Measurements from ENCODE around the gene IRF4.
A peak's percentile ranks its signal among the peaks of the same experiment; 100 is the strongest.

The IRF4 gene

GRCh38 chr6:443621-444159 lies 52.1 kb downstream of the IRF4 start:
- no peak for TF ChIP-seq CTCF (IDR thresholded peaks at IDR 0.05; ENCODE audit: low read depth, low read length)
- no peak overlapping the region for H3K27ac ChIP-seq
- DNase-seq = no peak
- peaks cover 5% of the 10 kb centered on the region for H3K9me3 ChIP-seq (ENCODE audit: severe bottlenecking)
- no peaks in the 10 kb centered on the region for H3K27me3 ChIP-seq (ENCODE audit: insufficient read depth, low read depth, severe bottlenecking)
- no peaks in the 10 kb centered on the region for H3K36me3 ChIP-seq
- no peak overlapping the region for H3K4me3 ChIP-seq (ENCODE audit: low read depth, low read length)

- peaks cover 16% of the 10 kb centered on the region for H3K9me3 ChIP-seq (ENCODE audit: severe bottlenecking)
- no peak overlapping the region for H3K4me3 ChIP-seq (ENCODE audit: low read depth, low read length)
- no peak for TF ChIP-seq CTCF (IDR thresholded peaks at IDR 0.05; ENCODE audit: low read depth, low read length)
- DNase-seq = no peak
- no peak overlapping the region for H3K27ac ChIP-seq
- H3K36me3 ChIP-seq = no peaks in the 10 kb centered on the region
- no peaks in the 10 kb centered on the region for H3K27me3 ChIP-seq (ENCODE audit: insufficient read depth, low read depth, severe bottlenecking)
Observed at GRCh38 chr6:444653-445275, 53.2 kb downstream of the IRF4 start.

DNA sequence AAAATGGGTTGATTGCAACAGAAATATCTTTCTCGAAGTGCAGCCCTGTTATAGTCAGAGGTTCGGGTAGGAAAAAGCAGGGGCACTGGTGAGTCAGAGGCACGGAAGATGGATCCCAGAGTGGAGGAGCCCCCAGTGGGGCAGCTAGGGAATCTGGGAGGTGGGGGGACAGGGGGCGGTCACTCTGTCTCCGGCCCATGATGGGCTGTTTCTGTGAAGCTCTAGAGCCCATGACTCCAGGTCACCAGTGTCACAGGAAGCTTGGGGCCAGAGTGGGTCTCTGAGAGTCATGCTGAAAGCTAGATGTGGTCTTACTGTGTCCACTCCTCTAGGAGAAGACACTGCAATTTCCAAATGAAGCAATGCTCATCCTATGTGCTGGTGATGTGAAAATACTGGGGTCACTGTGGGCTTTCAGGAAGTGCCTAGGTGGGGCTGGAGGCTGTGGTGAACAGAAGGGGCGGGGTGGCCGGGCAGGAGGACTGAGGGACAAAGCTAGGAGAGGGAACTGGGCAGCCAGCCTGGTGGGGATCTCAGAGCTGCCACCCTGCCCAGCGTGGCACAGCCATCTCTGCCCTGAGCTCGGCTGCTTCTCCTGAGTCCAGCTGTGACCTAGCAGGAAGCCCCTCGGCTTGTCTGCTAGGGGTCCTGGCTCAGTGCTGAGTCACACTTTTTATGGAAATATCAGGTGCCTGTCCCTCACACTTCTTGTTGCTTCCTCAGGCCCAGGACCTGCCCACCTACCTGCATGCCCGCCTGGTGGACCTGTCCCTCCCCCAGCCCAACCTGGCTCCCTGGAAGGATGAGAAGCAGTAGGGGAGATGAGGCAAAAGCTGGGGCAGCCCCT lies 54.2 kb downstream of the IRF4 start:
- H3K9me3 ChIP-seq (ENCODE audit: severe bottlenecking) = peaks cover 22% of the 10 kb centered on the region
- H3K27ac ChIP-seq = no peak overlapping the region

DNA sequence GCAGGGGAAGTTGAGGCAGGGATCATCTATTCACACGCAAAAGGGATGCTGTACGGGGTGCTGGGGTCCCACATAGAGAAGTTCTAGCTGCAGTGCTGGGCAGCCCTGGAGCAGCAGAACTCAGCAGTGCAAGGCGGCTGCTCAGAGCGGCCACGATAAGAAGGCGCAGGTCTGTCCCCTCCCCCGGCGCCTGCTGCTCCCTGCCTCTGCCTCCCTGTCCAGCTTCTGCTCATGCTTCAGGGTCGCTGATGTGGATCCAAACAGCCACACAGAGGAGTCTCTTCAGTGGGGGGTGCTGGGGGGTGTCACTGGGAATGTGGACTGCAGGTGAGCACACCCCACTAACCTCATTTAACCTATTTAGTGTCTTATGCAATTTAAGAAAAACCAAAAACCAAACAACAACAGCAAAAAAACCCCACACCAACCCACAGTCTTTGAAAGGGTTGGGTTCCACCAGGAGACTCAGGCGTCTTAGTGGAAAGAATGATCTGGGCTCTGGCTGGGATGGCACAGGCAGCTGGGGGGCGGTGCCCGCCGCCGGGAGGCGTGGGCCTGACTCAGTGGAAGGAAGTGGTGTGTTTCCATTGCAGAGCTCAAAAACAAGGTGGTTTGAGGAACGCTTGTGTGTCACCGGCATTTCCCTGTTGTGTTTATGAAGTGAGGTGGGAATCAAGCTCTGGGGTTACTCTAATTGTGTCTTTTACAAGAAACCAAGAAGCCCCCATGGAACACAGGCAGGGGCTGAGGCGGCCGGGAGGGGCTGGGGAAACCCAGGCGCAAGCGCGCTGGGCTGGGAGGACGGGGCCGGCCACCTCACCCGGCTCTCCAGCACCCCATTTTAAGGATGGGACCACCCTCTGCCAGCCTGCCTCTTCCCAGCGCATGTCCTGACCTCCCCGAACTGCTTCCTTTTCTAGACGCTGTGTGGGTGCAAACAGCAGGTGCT lies 55.1 kb downstream of the IRF4 start:
- H3K27me3 ChIP-seq (ENCODE audit: insufficient read depth, low read depth, severe bottlenecking) = no peaks in the 10 kb centered on the region
- H3K4me3 ChIP-seq (ENCODE audit: low read depth, low read length) = no peak overlapping the region
- H3K36me3 ChIP-seq = no peaks in the 10 kb centered on the region
- peak; percentile 51 for DNase-seq
- no peak overlapping the region for H3K27ac ChIP-seq
- TF ChIP-seq CTCF (IDR thresholded peaks at IDR 0.05; ENCODE audit: low read depth, low read length) = no peak
- H3K9me3 ChIP-seq (ENCODE audit: severe bottlenecking) = peaks cover 22% of the 10 kb centered on the region

More for the DNA sequence above, 54.2 kb downstream of the IRF4 start:
- no peak for DNase-seq
- H3K27me3 ChIP-seq (ENCODE audit: insufficient read depth, low read depth, severe bottlenecking) = no peaks in the 10 kb centered on the region
- no peaks in the 10 kb centered on the region for H3K36me3 ChIP-seq
- TF ChIP-seq CTCF (IDR thresholded peaks at IDR 0.05; ENCODE audit: low read depth, low read length) = no peak
- H3K4me3 ChIP-seq (ENCODE audit: low read depth, low read length) = no peak overlapping the region

- Histone ChIP-seq H3K27ac (no peak overlapping the region), H3K9me3 (ENCODE audit: severe bottlenecking) (peaks cover 25% of the 10 kb centered on the region), H3K27me3 (ENCODE audit: insufficient read depth, low read depth, severe bottlenecking) (no peaks in the 10 kb centered on the region), H3K36me3 (no peaks in the 10 kb centered on the region), H3K4me3 (ENCODE audit: low read depth, low read length) (no peak overlapping the region)
- peak; percentile 8 for DNase-seq
- TF ChIP-seq CTCF (IDR thresholded peaks at IDR 0.05; ENCODE audit: low read depth, low read length) = no peak
Observed at GRCh38 chr6:447381-448165, 56.0 kb downstream of the IRF4 start.

Data from WERI-Rb-1 (cell line).